HepG2 (cell line): ENCODE data around the gene PRKCE. TPM values are rescaled to one million over a fixed set of nuclear protein-coding genes. Genes with fewer than 3 reads are reported as not detected.

ENCODE experiments used
- ATAC-seq: fragments of 200-7000 bp; cut with Tn5 transposase; 3 replicates; pipeline ENCODE4 v1.9.1; 2020; ENCODE audit warnings: mild to moderate bottlenecking, moderate library complexity
- BruUV-seq: library from RNA; stranded (reverse); fragments of 400-500 nt; replicated peaks from 2 replicates; lab custom pipeline; 2021; lab: Mats Ljungman, UMichigan
- CTCF ChIA-PET: fragments of 300-600 bp; formaldehyde crosslinking; extraction: SDS; loops from one replicate; lab custom pipeline; 2021; ENCODE audit warnings: low total read pairs, inconsistent platforms, low intra/inter-chr PET ratio; lab: Yijun Ruan, JAX
- POLR2A ChIA-PET: fragments of 350-600 bp; sonication (Branson Sonifier 250); formaldehyde crosslinking; loops from one replicate; lab custom pipeline; 2020; ENCODE audit warnings: antibody characterized with exemption, inconsistent platforms; lab: Yijun Ruan, JAX
- DNase-seq: peaks from one replicate; pipeline ENCODE4 v3.0.0-alpha.2; 2015; ENCODE audit warnings: low spot score
- FAIRE-seq: peaks from 3 replicates; lab custom pipeline; 2011; peaks lifted over from hg19 to GRCh38; lab: Jason Lieb, UNC
- H2AFZ ChIP-seq: one replicate; pipeline ENCODE4 v1.6.1; 2011; ENCODE audit warnings: low read length, inconsistent platforms
- H3K27ac ChIP-seq: fragments of 300-600 bp; 3 replicates; pipeline ENCODE4 v1.8.0; 2011; ENCODE audit warnings: mixed run types, mild to moderate bottlenecking, mixed read lengths, low read length, inconsistent platforms; ENCODE audit not compliant: insufficient read depth; ENCODE audit errors: extremely low read length
- H3K27me3 ChIP-seq, 2 experiments: fragments of 200-600 bp in 1 of 2; 2 replicates in 1 of 2; 3 replicates in 1 of 2; pipeline versions ENCODE4 v1.6.0 to v1.8.0; 2011; ENCODE audit warnings: low read length in 2 of 2, mild to moderate bottlenecking in 2 of 2, moderate library complexity in 2 of 2, inconsistent platforms in 1 of 2; ENCODE audit not compliant: insufficient read depth in 2 of 2, control insufficient read depth in 1 of 2
- H3K36me3 ChIP-seq, 2 experiments: fragments of 200-600 bp in 1 of 2; replicated peaks in 1 of 2; 2 replicates in 1 of 2; 3 replicates in 1 of 2; pipeline versions ENCODE4 v1.5.1 to v1.8.0; 2011; ENCODE audit warnings: low read length in 2 of 2, inconsistent platforms in 1 of 2; ENCODE audit not compliant: insufficient read depth in 2 of 2, control insufficient read depth in 1 of 2
- H3K4me1 ChIP-seq: 2 replicates; pipeline ENCODE4 v1.5.1; 2012; ENCODE audit warnings: low read length, inconsistent platforms; ENCODE audit not compliant: insufficient read depth
- H3K4me2 ChIP-seq: 2 replicates; pipeline ENCODE4 v1.6.0; 2011; ENCODE audit warnings: low read depth, low read length, inconsistent platforms
- H3K4me3 ChIP-seq, 3 experiments: fragments of 200-600 bp in 1 of 3; sonication (generic), shearing (Covaris generic) in 1 of 3; replicated peaks in 1 of 3; 2 replicates each; pipeline ENCODE4 v1.5.1; 2011 to 2016; ENCODE audit warnings: low read length in 3 of 3, inconsistent platforms in 2 of 3, low read depth in 2 of 3, mild to moderate bottlenecking in 2 of 3, control low read depth in 1 of 3, mixed read lengths in 1 of 3; ENCODE audit not compliant: insufficient read depth in 1 of 3
- H3K79me2 ChIP-seq: one replicate; pipeline ENCODE4 v1.6.1; 2011; ENCODE audit warnings: low read length, inconsistent platforms; ENCODE audit not compliant: insufficient read depth
- H3K9ac ChIP-seq: 2 replicates; pipeline ENCODE4 v1.6.0; 2011; ENCODE audit warnings: mild to moderate bottlenecking, low read depth, low read length, inconsistent platforms; ENCODE audit not compliant: insufficient read depth
- H3K9me3 ChIP-seq: 2 replicates; pipeline ENCODE4 v1.5.1; 2012; ENCODE audit warnings: mild to moderate bottlenecking, low read length
- H4K20me1 ChIP-seq: 2 replicates; pipeline ENCODE4 v1.6.0; 2011; ENCODE audit warnings: inconsistent platforms, mild to moderate bottlenecking, low read length, moderate library complexity; ENCODE audit not compliant: insufficient read depth
- AGO2 ChIP-seq: fragments of 200-400 bp; formaldehyde crosslinking; optimal IDR thresholded peaks from 2 replicates; pipeline ENCODE3; 2017; ENCODE audit warnings: mild to moderate bottlenecking, low read depth, low read length, moderate library complexity
- AHR ChIP-seq: IDR thresholded peaks from 2 replicates; pipeline ENCODE4 v1.6.1; 2018; ENCODE audit warnings: missing genetic modification reagents, missing compliant biosample characterization
- BCL6 ChIP-seq: IDR thresholded peaks from 2 replicates; pipeline ENCODE4 v1.6.1; 2016; ENCODE audit warnings: missing genetic modification reagents, missing compliant biosample characterization
- FOXM1 ChIP-seq: sonication (generic); formaldehyde crosslinking; IDR thresholded peaks from 2 replicates; pipeline ENCODE4 v1.5.0; 2020; ENCODE audit warnings: missing genetic modification reagents
- KLF9 ChIP-seq: IDR thresholded peaks from 2 replicates; pipeline ENCODE4 v1.6.1; 2016; ENCODE audit warnings: low read depth
- RBM22 ChIP-seq: fragments of 200-400 bp; formaldehyde crosslinking; optimal IDR thresholded peaks from 2 replicates; pipeline ENCODE3; 2017; ENCODE audit warnings: mild to moderate bottlenecking, low read length, moderate library complexity
- SYNCRIP ChIP-seq: fragments of 200-400 bp; formaldehyde crosslinking; IDR thresholded peaks from 2 replicates; pipeline ENCODE4 v1.6.1; 2018; ENCODE audit warnings: mild to moderate bottlenecking, low read depth, low read length; ENCODE audit not compliant: insufficient read depth
- TBX2 ChIP-seq: sonication (generic); formaldehyde crosslinking; IDR thresholded peaks from 2 replicates; pipeline ENCODE4 v1.5.0; 2020; ENCODE audit warnings: missing genetic modification reagents, mild to moderate bottlenecking, borderline replicate concordance
- TCF7L2 ChIP-seq: IDR thresholded peaks from 2 replicates; pipeline ENCODE4 v1.6.1; 2011; ENCODE audit warnings: mild to moderate bottlenecking, low read depth, low read length, moderate library complexity
- ZNF121 ChIP-seq: sonication (generic); formaldehyde crosslinking; IDR thresholded peaks from 2 replicates; pipeline ENCODE4 v1.5.0; 2020; ENCODE audit warnings: mild to moderate bottlenecking, missing genetic modification reagents
- ZNF550 ChIP-seq: sonication (generic); formaldehyde crosslinking; IDR thresholded peaks from 2 replicates; pipeline ENCODE4 v1.4.0; 2020; ENCODE audit warnings: mild to moderate bottlenecking, missing genetic modification reagents, borderline replicate concordance
- ZNF567 ChIP-seq: sonication (generic); formaldehyde crosslinking; IDR thresholded peaks from 2 replicates; pipeline ENCODE4 v1.8.1; 2023; ENCODE audit warnings: mild to moderate bottlenecking, missing genetic modification reagents, borderline replicate concordance
- ZNF709 ChIP-seq: sonication (generic); formaldehyde crosslinking; IDR thresholded peaks from 2 replicates; pipeline ENCODE4 v1.5.0; 2020; ENCODE audit warnings: mild to moderate bottlenecking, missing genetic modification reagents
- ZNF839 ChIP-seq: sonication (generic); formaldehyde crosslinking; IDR thresholded peaks from 2 replicates; pipeline ENCODE4 v1.4.0; 2020; ENCODE audit warnings: missing genetic modification reagents, mild to moderate bottlenecking, borderline replicate concordance
- ZNF878 ChIP-seq: sonication (generic); formaldehyde crosslinking; IDR thresholded peaks from 2 replicates; pipeline ENCODE4 v1.8.1; 2023; ENCODE audit warnings: mild to moderate bottlenecking, missing genetic modification reagents, moderate library complexity
- WGBS: methylation state at CpG from one replicate; pipeline ENCODE4 v1.1.6; 2017; ENCODE audit warnings: low lambda C conversion rate; 5-methylcytosine and 5-hydroxymethylcytosine counted together
- in situ Hi-C: cut with HindIII; loops from 2 replicates; pipeline ENCODE4 v1.10.0; 2017; ENCODE audit warnings: low pct_unique_long_range_greater_than_20kb; ENCODE audit not compliant: extremely low pct_ligation_motif_present
- intact Hi-C: fragments of 100-400 bp; cut with micrococcal nuclease; formaldehyde crosslinking; loops from one replicate; pipeline ENCODE4 v1.10.0; 2022; ENCODE audit not compliant: unreplicated experiment
- polyA plus RNA-seq, 8 experiments: library from polyadenylated mRNA; depleted of rRNA in 3 of 8; stranded (reverse) in 7 of 8; unstranded in 1 of 8; fragments of >200 nt; fragmentation: Illumina TruSeq in 4 of 8; extraction: Trizol in 4 of 8; gene quantifications; 2 replicates each; pipeline versions ENCODE4 v1.2.1 to v1.2.3, GENCODE V29; 2011 to 2016; ENCODE audit warnings: low read depth in 4 of 8, missing spikeins in 1 of 8, mixed read lengths in 1 of 8; ENCODE audit not compliant: insufficient read depth in 1 of 8
- total RNA-seq, 5 experiments: library from RNA; depleted of rRNA; stranded (reverse); fragments of >200 nt; fragmentation: Illumina TruSeq; extraction: Trizol; gene quantifications; 2 replicates each; pipeline ENCODE4 v1.2.3, GENCODE V29; 2016; ENCODE audit warnings: low read depth in 1 of 5
- TF ChIP-seq, protein P1 (sequence below), 2 experiments: sonication (generic) in 1 of 2; formaldehyde crosslinking in 1 of 2; IDR thresholded peaks; 2 replicates each; pipeline versions ENCODE4 v1.4.0 to v1.6.1; 2018 to 2020; ENCODE audit warnings: missing genetic modification reagents in 2 of 2, borderline replicate concordance in 1 of 2, low read depth in 1 of 2, mild to moderate bottlenecking in 1 of 2, missing biosample characterization in 1 of 2
- TF ChIP-seq, protein P2 (sequence below): sonication (generic); formaldehyde crosslinking; IDR thresholded peaks from 2 replicates; pipeline ENCODE4 v1.4.0; 2020; ENCODE audit warnings: missing genetic modification reagents

PRKCE gene
- total and polyA plus RNA-seq, 2 of the 13 experiments (the other 11 are each of a cell fraction or from before 2014, with no cell fraction given): 1.0 to 3.9 TPM

DNA sequence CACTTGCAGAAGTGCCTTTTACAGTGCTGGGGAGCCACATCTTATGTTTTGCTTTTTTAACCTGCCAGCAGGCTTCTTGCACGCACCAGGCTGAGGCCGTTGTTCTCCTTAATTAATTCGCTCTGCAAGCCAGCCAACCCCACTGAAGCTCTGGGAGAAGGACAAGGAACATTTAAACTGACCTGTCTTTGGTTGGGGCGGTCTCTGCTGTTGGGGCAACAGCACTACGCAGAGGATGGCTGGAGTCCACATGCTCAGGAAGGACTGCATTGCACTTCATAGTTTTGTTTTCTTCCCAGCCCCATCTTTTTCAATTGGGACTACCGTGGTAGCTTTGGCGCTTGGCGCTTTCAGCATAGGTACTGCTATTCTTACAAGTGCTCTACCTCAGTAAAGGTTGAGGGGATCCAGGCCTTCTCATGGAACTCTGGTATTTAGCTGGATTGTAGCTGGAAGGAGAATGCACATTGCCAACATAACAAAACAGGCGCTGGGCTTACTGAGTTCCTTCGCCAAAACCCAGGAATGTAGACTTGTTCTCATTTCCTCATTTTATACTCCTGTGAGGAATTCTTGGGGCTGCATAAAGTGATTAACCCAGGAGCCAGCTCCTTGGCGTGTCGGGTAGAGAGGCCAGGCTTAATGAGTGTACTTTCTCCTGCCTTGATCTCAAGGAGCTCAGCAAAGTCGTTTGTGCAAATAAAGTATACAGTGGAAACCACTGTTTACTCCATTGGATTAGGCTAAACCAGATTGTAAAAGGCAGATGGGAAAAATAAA lies 146.2 kb downstream of the PRKCE start (continued):
- TF ChIP-seq, protein P1, sequence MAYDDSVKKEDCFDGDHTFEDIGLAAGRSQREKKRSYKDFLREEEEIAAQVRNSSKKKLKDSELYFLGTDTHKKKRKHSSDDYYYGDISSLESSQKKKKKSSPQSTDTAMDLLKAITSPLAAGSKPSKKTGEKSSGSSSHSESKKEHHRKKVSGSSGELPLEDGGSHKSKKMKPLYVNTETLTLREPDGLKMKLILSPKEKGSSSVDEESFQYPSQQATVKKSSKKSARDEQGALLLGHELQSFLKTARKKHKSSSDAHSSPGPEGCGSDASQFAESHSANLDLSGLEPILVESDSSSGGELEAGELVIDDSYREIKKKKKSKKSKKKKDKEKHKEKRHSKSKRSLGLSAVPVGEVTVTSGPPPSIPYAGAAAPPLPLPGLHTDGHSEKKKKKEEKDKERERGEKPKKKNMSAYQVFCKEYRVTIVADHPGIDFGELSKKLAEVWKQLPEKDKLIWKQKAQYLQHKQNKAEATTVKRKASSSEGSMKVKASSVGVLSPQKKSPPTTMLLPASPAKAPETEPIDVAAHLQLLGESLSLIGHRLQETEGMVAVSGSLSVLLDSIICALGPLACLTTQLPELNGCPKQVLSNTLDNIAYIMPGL (CRISPR knock-in tag; IDR thresholded peaks at IDR 0.05; ENCODE audit: borderline replicate concordance in 1 of 2, low read depth in 1 of 2): no peak
- TF ChIP-seq FOXM1 (CRISPR knock-in tag) (no peak), AHR (CRISPR knock-in tag) (no peak), ZNF121 (CRISPR knock-in tag) (no peak), ZNF709 (CRISPR knock-in tag) (no peak)

DNA sequence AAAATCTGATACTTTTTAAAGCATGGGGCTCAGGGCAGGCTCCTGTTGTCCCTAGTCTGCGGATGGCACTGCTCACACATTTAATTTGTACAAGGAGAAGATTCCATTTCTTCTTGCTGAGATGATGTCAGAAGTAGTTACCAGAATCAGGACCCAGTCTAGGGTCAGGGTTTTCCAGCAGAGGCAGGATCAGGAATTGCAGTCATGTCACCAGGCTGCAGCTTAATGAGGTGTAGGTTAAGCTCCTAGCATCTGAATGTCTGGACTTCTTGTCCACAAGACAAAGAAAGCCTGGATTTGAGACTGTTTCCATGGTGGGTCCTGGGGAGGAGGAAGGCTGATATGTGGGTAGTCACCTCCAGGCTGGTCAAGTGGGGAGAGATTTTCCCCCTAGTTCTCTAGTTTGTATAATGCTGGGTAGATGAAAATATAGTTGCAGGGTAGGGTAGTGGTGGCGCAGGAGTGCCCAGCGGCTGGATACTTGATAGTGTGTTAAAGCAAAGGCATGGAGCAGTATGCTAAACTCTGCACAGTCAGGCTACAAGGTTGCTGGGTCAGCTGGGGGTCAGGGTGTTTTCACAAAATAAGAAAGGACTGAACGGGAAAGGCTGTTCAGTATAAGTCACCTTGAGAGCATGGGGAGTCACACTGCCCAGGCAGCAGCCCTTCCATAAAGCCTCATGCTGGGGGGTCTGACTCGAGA lies 148.4 kb downstream of the PRKCE start:
- Histone ChIP-seq H3K27me3 (no peaks in the 10 kb centered on the region; a peak in 1 of 5 replicates), H3K9ac (no peak overlapping the region), H3K27ac (no peak overlapping the region), H3K4me3 (no peak overlapping the region), H3K36me3 (no peaks in the 10 kb centered on the region), H3K79me2 (no peaks in the 10 kb centered on the region), H2AFZ (no peak overlapping the region), H3K4me1 (no peaks in the 10 kb centered on the region), H4K20me1 (no peaks in the 10 kb centered on the region), H3K9me3 (no peaks in the 10 kb centered on the region), H3K4me2 (no peak overlapping the region)
- intact Hi-C loops (no loop called here), in situ Hi-C loops (no loop called here)
- DNase-seq (no peak), FAIRE-seq (no peak), ATAC-seq (peak; percentile 58)
- ChIA-PET POLR2A (no interaction called here), CTCF (no interaction called here)
- BruUV-seq: no TSS peak
- TF ChIP-seq ZNF550 (no peak), ZNF878 (CRISPR knock-in tag) (no peak), RBM22 (no peak), TBX2 (CRISPR knock-in tag) (no peak), ZNF839 (CRISPR knock-in tag) (no peak), BCL6 (CRISPR knock-in tag) (no peak), TCF7L2 (no peak), AGO2 (no peak), KLF9 (CRISPR knock-in tag) (no peak), SYNCRIP (no peak), ZNF567 (CRISPR knock-in tag) (no peak)
- TF ChIP-seq, protein P2, sequence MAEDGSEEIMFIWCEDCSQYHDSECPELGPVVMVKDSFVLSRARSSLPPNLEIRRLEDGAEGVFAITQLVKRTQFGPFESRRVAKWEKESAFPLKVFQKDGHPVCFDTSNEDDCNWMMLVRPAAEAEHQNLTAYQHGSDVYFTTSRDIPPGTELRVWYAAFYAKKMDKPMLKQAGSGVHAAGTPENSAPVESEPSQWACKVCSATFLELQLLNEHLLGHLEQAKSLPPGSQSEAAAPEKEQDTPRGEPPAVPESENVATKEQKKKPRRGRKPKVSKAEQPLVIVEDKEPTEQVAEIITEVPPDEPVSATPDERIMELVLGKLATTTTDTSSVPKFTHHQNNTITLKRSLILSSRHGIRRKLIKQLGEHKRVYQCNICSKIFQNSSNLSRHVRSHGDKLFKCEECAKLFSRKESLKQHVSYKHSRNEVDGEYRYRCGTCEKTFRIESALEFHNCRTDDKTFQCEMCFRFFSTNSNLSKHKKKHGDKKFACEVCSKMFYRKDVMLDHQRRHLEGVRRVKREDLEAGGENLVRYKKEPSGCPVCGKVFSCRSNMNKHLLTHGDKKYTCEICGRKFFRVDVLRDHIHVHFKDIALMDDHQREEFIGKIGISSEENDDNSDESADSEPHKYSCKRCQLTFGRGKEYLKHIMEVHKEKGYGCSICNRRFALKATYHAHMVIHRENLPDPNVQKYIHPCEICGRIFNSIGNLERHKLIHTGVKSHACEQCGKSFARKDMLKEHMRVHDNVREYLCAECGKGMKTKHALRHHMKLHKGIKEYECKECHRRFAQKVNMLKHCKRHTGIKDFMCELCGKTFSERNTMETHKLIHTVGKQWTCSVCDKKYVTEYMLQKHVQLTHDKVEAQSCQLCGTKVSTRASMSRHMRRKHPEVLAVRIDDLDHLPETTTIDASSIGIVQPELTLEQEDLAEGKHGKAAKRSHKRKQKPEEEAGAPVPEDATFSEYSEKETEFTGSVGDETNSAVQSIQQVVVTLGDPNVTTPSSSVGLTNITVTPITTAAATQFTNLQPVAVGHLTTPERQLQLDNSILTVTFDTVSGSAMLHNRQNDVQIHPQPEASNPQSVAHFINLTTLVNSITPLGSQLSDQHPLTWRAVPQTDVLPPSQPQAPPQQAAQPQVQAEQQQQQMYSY (CRISPR knock-in tag): no peak
- 53% methylated on average over 5 of the region's 5 CpGs for WGBS
